Colon (tissue), 2 donors: ENCODE measurements around the gene NRF1.
"Not testable (repeated sequence)": the region's sequence is repeated elsewhere in the genome, so short reads cannot be mapped to it uniquely, and the experiment has no call there.

Source experiments
- FAIRE-seq: peaks from 2 replicates; lab custom pipeline; 2012; peaks lifted over from hg19 to GRCh38; lab: Jason Lieb, UNC
- donor health status: control.
- donor health status: control.

Gene NRF1

DNA sequence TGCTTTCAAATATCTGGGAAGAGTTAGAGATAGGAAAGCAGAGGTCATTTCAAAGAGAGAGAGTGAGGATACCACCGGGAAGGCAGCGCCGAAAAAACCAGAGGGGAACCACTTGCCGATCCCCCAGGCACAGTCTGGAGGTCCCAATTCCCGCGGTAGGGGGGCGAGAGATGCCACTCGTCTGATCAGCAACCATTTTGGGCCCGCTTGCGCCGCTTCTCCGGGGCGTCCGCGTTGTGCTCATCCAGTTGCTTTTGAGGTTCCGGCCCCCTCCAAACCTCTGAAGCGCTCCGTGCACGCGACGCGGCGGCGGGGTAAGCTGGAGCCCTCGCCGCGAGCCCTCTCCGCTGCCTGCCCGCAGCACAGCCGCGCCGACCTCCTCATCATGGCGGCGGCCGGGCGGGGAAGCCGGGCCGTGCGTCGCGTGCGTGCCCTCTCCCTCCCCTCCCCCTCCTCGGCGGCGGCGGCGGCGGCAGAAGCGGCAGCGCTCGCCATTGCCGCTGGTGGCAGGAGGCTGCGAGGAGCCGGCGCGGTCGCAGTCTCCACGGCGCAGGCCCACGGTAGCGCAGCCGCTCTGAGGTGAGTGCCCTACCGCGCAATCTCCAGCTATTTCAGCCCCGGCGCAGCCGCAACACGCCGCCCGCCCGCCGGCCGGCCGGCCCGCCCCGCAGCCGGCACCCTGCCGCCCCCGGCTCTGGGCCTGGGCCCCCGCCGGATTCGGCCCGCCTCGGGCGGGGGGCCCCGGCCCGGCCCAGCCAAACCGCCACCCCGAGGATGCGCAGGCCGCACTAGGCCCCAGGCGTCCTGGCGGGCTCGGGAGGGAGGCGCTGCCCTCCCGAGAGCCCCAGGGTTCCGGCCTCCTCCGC is at the start of gene NRF1:
NRF1 (plus strand) TSS at position 475 of the 866 bp plus-strand sequence. CDS start 45,632 bp downstream, outside the sequence.
- FAIRE-seq = no peak

DNA sequence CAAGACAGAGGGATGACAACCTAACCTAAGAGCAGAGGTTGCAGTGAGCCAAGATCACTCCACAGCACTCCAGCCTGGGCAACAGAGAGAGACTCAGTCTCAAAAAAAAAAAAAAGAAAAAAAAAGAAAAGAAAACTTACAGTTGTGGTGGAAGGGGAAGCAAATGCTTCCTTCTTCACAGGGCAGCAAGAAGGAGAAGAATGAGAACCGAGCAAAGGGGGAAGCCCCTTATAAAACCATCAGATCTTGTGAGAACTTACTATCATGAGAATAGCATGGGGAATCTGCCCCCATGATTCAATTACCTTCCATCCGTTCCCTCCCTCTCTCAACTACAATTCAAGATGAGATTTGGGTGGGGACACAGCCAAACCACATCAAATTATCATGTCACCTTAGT is 45.2 kb upstream of the NRF1 start:
- not testable (repeated sequence) for FAIRE-seq

DNA sequence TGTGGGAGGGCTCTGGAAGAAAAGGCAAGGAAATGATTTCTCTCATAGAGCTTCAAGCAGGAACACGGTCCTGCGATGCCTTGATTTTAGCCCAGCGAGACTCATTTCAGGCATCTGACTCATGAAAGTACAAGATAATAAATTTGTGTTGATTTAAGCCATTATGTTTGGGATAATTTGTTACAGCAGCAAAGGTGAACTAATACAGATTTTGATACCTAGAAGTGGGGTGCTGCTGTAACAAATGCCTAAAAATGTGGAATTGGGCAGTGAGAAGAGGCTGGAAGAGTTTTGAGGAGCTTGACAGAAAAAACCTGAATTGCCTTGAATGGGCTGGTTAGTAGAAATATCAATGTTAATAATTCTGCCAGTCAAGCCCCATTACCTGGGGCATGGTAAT is 44.1 kb upstream of the NRF1 start:
- FAIRE-seq = no peak

DNA sequence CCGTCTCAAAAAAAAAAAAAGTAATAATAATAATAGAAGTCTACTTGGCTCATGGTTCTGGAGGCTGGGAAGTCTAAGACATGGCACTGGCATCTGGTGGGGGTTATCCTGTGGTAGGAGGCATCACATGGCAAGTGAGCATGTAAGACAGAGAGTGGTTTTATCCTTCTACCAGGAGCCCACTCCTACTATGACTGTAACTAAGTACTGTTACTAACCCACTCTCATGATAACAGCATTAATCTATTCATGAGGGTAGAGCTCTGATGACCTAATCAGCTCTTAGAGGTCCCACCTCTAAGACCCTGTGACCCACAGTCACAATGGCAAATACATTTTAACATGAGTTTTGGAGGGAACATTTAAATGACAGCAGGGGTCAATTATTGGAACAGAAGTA is 43.3 kb upstream of the NRF1 start:
- FAIRE-seq = no peak

DNA sequence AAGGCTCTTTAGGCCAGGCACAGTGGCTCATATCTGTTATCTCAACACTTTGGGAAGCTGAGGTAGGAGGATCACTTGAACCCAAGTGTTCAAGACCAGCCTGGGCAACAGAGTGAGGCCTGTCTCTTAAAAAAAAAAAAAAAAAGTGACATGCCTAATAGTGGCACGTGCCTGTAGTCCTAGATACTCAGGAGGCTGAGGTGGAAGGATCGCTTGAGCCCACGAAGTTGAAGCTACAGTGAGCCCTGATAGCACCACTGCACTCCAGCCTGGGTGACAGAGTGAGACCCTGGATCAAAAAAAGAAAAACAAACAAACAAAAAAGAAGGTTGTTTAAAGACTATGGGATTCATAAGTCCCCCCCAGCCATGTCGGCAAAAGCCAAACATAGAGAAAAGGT is 42.2 kb upstream of the NRF1 start:
- FAIRE-seq = no peak

DNA sequence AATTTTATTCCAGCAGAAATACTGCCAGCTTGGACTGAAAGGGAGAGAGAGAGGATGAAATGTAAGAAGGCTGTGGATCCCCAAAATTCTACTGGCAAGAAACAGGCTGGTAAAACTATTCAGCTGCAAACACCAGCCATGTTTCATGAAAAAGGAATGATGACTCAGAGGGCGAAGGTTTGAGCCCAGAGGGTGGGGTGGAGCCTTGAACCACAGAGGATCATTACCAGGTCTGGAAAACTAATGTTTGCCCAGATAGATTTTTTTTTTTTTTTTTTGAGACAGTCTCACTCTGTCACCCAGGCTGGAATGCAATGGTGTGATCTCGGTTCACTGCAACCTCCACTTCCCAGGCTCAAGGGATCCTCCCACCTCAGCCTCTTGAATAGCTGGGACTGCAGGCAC is 41.7 kb upstream of the NRF1 start:
- no peak for FAIRE-seq

DNA sequence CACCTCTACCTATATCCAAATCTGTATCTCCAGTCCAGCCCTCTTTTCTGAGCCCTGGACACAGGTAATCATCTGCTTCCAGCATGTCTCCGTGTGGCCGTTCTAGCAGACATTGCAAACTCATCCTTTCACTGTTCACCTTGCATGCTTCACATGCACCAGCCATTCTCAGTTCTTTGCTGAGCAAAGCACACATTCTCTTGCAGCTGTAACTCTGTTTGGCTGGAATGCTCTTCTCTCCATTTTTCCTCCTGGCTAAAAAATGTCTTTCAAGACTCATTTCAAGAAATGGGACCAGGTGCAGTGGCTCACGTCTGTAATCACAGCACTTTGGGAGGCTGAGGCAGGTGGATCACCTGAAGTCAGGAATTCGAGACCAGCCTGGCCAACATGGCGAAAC is 40.3 kb upstream of the NRF1 start:
- FAIRE-seq = no peak

DNA sequence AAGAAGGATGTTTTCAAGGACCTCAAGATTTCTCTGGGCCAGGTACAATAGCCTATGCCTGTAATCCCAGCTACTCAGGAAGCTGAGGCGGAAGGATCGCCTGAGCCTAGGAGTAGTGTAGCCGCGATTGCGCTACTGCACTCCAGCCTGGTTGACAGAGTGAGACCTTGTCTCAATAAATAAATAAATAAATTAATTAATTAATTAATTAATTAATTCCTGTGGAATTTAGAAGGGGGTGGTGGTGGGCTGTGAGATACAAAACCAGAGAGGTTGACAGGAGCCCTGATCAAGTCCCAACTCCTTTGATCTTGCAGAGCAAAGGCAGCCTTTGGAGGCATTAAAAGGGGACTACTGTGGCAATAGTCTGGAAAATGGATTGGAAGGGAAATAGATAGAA is 39.3 kb upstream of the NRF1 start:
- no peak for FAIRE-seq

DNA sequence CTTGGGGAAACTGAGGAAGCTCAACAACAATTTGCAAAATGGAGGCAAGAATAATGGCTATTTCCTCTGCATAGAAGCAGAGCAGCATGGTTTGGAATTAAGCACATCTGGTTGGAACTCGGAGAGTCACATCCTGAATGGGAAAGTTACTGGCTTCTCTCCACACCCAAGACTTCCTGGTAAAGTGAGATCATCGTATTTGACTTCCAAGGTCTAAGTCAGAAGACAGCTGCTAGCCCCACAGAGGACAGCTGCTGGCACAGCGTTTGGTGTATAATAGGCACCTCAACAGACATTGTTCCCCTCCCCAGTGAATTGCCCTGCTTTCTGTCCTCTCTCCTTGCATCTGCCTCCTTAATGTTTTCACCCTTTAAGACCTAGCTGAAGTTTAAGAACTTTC is 37.0 kb upstream of the NRF1 start:
- FAIRE-seq = no peak

DNA sequence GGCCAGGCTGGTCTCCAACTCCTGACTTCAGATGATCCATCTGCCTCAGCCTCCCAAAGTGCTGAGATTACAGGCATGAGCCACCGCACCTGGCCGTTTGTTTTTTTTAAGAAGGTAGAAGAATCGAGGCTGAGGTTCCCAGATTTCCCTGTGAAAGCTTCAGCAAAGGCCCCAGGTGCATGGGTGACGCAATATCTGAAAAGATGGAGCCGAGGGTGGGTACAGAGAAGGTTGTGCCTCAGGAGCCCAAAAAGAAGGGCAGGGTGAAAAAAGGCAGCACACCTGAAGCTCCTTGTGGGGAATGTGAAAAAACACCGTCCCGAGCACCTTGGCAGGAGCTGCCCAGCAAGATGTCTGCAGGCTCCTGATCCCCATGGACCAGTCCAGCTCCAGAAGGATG is 35.8 kb upstream of the NRF1 start:
- FAIRE-seq = no peak

DNA sequence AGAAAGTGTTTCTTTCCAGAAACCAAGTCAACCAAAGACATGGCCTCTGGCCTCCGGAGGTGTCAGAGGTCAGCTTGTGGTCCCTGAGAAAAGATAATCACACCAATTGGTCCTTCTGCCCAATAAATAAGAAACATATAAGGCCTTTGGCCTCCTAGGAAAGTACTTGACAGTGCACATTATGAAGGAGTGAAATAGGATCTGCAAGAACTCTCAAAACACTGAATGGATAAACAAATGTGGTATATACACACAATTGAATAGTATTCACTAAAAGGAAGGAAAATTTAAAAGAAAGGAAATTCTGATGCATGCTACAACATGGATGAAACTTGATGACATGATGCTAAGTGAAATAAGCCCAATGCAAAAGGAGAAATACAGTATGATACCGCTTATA is 35.4 kb upstream of the NRF1 start:
- FAIRE-seq = no peak

DNA sequence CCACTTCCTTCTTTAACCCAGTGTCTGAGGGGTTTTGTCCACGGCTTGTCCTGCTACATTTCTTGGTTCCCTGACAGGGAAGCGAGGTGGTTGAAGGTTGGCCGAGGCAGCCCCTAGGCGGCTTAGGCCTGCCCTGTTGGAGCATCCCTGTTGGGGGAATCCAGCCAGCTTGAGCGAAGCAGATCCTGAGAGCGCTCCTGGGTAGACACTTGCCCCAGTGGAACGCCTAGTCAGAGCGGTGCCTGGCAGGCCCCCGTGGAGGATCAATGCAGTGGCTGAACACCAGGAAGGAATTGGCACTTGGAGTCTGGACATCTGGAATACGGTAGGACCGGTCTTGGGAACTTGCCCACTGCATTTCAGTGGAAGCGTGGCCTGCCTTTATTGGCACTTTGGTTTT is 32.7 kb upstream of the NRF1 start:
- no peak for FAIRE-seq

DNA sequence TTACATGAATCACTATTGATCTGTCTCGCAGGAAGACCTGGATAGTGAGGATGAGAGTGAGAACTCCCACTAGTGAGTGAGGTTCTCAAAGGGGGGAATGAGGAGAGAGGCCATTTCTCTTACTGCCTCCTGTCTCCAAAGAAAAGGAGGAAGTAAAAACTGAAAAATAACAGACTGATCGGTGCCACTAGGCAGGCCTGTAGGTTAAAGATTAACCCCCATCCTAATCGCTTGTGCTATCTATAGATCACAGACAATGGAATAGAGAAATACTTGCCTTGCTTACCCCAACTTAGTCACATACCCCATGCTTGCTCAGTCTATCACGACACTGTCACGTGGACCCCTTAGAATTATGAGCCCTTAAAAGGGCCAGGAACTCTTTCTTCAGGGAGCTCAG is 25.3 kb upstream of the NRF1 start:
- not testable (repeated sequence) for FAIRE-seq

DNA sequence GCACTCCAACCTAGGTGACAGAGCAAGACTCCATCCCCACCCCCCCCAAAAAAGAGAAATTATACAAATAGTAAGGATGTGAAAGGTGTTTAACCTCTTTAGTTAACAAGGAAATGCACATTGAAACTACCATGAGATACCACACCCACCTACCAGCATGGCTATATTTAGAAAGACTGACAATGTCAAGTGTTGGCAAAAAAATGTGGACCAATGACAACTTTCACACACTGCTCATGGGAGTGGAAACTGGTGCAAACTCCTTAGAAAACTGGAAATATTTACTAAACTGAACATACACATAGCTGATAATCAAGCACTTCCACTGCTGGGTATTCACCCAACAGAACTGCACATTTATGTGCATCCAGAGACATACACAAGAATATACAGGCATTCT is 23.3 kb upstream of the NRF1 start:
- no peak for FAIRE-seq

DNA sequence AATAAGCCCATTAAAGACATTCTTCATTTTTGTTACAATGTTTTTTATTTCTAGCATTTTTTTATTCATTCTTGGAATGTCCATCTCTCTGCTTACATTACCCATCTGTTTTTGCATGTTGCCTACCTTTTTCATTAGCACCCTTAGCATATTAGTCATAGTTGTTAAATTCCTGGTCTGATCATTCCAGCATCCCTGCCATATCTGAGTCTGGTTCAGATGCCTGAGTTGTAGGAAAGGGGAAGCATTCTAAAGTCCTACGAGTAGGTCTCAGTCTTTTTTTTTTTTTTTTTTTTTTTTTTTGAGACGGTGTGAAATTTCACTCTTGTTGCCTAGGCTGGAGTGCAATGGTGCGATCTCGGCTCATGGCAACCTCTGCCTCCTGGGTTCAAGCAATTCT is 19.7 kb upstream of the NRF1 start:
- FAIRE-seq = no peak

DNA sequence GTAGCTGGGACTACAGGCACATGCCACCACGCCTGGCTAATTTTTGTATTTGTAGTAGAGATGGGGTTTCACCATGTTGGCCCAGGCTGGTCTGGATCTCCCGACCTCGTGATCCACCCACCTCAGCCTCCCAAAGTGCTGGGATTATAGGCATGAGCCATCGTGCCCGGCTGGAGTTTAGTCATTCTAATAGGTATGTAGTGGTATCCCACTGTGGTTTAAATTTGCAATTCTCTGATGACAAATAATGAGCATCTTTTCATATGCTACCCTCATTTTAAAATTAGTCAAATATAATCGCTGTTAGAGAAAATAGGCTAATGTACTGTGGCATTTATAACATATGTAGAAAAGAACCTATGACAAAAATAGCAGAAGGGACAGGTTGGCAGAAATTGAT is 15.1 kb upstream of the NRF1 start:
- FAIRE-seq = not testable (repeated sequence)

DNA sequence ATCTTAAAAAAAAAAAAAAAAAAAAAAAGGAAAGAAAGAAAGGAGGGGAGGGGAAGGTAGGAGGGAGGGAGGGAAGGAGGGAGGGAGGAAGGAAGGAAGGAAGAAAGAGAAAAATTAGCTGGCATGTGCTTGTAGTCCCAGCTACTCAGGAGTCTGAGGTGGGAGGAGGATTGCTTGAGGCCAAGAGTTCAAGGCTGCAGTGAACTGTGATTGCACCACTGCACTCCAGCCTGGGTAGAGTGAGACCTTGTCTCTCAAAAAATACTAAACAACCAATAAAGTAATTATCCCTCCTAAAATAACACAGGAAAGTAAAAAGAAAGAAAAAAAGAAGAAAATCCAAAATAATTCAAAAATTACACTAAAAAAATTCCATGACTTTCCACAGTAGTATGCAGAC is 13.8 kb upstream of the NRF1 start:
- no peak for FAIRE-seq

DNA sequence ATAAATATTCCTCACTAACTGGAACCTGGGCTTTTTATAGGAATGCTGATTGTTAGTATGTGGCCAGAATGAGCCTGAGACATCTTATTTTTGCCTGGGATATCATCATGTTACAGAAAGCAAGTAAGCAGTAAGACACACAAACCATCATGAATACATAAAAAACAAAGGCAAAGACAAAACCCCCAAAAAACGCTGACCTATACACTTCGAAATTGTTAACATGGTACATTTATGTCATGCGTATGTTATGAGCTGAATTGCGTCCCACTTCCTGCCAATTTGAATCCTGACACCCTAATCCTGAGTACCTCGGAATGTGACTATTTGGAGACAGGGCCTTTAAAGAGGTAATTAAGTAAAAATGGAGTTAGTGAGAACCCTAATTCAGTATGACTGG is 12.3 kb upstream of the NRF1 start:
- no peak for FAIRE-seq

DNA sequence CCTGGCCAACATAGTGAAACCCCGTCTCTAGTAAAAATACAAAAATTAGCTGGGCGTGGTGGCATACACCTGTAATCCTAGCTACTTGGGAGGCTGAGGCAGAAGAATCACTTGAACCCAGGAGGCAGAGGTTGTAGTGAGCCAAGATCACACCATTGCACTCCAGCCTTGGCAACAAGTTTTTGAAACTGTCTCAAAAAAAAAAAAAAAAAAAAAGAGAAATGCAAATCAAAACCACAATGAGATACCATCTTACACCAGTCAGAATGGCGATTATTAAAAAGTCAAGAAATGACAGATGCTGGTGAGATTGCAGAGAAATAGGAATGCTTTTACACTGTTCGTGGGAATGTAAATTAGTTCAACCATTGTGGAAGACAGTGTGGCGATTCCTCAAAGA is 7.9 kb upstream of the NRF1 start:
- FAIRE-seq = not testable (repeated sequence)

DNA sequence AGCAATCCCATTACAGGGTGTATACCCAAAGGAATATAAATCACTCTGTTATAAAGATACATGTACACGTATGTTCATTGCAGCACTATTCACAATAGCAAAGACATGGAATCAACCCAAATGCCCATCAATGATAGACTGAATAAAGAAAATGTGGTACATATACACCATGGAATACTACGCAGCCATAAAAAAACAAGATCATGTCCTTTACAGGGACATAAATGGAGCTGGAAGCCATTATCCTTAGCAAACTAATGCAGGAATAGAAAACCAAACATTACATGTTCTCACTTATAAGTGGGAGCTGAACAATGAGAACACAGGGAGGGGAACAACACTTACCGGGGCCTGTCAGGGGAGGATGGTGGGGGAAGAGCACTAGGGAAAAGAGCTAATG is 7.5 kb upstream of the NRF1 start:
- not testable (repeated sequence) for FAIRE-seq

DNA sequence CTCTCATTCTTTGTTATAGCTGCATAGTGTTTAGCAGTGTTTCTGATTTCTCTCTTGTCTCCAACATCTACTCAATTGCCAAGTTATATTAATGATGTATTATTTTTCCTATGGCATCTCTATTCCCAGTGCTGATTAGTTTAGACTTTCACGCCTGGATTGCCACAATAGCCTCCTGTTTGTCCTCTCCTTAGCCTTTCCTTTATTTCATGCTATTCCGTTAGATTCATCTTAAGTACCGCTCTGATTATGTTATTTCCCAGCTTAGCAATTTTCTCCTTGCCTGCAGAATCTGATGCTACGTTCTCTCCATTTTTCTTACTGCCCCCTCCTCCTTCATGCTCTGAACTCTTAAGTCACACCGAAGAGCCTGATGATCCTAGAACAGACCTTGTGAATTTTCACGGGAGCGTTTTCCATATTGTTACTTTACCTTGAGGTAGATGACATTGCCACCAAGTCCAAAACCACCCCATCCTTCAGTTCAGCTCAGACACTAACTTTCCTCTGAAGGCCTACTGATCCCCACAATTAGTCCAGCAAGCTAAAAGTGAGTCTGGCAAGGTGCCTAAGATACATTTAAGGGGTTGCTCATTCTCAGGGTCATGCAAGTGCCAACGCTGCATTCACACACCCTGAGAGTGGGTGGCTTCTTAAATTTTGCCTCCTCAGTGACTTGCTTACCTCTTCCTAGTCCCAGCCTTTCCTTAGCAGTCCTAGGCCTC is 6.6 kb upstream of the NRF1 start:
- FAIRE-seq = no peak

DNA sequence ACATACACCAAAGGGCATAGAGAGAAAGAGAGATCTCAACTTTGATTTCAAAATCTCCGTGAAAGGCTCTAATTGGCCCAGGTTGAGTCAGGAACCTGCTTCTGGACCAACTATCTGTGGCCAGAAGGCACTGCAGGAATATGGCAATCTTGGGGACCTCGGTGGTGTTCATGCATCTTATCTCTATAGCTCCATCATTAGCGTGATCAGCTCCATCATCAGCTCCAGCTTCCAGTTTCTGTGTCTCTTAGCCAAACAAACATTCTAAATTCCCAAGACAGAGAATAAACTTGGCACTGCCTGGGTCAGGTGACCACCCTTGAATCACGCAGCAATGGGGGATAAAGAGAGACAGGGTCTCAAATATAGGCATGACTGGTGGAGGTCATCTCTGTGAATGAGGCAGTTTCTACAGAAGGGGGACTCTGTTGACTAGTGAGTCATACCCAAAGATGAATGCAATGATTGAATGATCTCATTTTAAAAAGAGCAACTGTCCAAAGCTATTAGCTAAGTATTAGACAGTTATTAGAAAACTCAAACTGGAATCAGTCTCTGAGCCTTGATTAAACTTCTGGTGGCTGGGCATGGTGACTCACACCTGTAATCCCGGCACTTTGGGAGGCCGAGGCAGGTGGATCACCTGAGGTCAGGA is 5.4 kb upstream of the NRF1 start:
- FAIRE-seq = no peak

DNA sequence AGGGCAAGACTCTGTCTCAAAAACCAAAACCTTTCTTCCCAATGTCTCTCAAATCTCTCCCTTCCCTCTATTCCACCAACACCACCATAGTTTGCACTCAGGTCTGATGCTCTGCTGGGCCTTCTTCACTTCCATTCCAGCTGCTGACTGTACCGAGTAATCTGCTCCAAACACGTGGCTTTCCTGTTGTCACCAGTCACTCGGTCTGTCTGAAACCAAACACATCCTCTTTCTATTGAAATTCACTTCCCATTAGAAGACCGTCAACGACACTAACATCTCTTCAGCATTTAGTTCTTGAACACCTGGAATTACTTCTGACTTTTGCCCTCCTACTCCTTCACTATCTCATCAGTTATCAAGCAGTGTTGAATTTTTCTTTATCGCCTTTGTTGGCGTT is 4.7 kb upstream of the NRF1 start:
- FAIRE-seq = no peak
